ENCODE data around the gene DPP8. TPM values are rescaled to one million over a fixed set of nuclear protein-coding genes. Genes with fewer than 3 reads are reported as not detected.

The DPP8 gene
- total RNA-seq, 2 experiments from 2014 or later = 48.7 to 52.2 TPM

Other genes with a start within 250 kb of the DPP8 start
- gene PARP16, start 230.8 kb downstream of the DPP8 start, total RNA-seq = 10 to 100 TPM; 17.7 to 20.4 TPM
- gene RNU5A-1, start 221.6 kb downstream of the DPP8 start, total RNA-seq = not detected
- 10 to 100 TPM; 27.2 to 27.3 TPM for gene RNU5B-1, start 213.0 kb downstream of the DPP8 start, total RNA-seq
- gene IGDCC3, start 139.7 kb downstream of the DPP8 start, total RNA-seq = not detected
- under 1 TPM; 0.06 to 0.14 TPM for gene IGDCC4, start 94.7 kb downstream of the DPP8 start, total RNA-seq
- 10 to 100 TPM; 33.3 to 34.5 TPM for gene HACD3, start 12.8 kb upstream of the DPP8 start, total RNA-seq
- 10 to 100 TPM; 42.8 to 43.0 TPM for gene INTS14, start 93.4 kb upstream of the DPP8 start, total RNA-seq
- 1 to 10 TPM; 4.9 to 7.1 TPM for gene SLC24A1, start 104.2 kb upstream of the DPP8 start, total RNA-seq

Data from activated naive CD8-positive, alpha-beta T cell treated with anti-CD3 and anti-CD28 coated beads, Interleukin-2, amount 10 ng/mL, durations not matched to agents 7 days and 5 days (primary cell).